HG03565 (cell line): Measurements from ENCODE around the gene MAP3K10.

Experiments used
- ATAC-seq: cut with Tn5 transposase; IDR thresholded peaks from one replicate; pipeline ENCODE4 v1.9.1; 2021; ENCODE audit warnings: mild to moderate bottlenecking, moderate library complexity; ENCODE audit not compliant: unreplicated experiment

MAP3K10 gene

DNA sequence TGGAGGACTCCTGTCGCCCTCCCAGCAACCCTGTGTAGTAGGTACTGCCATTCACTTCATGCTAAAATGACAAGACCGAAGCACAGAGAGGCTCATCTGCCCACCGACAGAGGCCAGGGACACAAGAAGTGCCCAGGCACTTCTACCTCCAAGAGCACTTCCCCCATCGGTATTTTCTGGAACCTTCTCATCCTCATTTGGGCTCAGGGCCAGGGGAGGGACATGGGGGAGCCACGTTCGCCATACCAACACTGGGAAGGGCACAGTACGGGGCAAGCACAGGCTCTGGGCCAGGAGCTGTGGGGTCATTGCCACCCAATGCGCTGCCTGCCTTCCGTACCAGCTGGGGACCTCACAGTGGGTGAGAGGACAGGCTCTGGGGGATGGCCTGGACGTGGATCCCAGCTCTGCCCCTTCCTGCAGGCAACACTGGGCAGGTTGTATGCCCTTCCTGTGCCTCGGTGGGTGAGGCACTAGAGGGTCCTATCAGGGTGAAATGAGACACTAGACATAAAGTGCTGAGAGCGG is 56.6 kb downstream of the MAP3K10 start:
- ATAC-seq, result no peak

DNA sequence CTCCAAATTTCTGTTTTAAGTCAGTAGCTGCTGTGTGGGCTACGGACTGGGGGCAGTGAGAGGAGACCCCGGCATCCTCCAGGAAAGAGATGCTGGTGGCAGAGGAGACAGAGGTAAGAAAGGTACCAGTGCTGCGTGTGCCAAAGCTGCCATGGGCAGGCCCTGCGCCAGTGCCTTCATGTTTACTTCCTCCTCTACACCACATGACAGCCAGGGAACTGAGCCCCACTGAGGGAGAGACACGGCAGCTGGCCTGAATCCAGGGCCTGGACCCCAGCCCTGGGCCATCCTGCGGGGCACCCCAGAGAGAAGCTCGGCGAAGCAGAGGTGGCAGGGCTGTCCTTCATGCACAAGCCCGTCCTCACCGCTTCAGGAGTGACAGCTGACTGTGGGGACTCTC is 58.0 kb downstream of the MAP3K10 start:
- ATAC-seq, result no peak

DNA sequence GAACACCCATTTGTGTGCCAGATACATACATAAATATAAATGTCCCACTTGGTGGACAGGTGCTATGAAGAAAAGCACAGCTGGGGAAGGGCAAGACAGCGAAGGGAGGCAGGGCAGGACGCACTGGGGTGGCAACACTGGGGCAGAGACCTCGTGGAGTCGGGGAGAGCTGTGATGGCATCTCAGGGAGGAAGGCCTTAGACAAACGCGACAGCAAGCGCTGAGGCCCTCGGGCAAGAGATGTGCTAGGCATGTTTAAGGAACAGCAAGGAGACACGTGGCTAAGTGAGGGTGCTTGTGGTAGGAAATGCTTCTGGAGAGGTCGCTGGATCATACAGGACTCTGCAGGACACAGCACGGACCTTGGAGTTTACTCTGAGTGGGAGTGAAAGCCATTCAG is 58.6 kb downstream of the MAP3K10 start:
- no peak for ATAC-seq

DNA sequence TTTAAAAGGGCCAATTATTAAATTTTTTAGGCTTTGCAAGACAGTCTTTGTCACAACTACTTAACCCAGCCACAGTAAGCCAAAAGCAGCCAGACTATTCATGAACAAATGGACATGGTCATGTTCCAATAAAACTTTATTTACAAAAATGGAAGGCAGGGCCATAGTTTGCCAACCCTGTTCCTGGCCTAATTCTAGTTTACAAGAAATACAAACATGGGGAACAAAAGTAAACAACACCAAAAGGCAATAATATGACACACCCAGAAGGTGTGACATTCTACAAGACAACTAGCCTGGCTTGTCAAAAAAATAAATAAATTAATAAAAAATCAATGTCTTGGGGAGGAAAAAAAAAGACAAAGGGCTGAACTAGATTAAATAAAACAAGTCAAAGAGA is 60.0 kb downstream of the MAP3K10 start:
- no peak for ATAC-seq

DNA sequence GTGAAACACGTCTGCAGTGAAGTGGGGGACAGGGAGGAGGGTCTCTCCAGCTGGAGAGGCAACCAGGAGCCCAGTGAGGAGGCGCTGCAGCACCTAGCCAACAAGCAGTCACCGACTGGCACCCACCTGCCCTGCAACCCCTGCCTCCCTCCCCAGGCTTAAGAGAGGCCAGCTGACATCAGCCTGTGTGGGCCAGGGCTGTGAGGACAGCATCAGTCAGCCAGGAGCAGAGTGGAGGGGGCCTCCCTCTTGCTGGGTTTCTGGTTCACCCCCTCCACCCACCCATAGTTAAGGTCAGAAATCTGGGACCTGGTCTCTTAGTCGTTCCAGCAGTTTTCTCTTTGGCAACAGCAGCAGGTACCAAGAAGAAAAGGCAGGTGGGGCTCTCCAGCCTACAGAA is 60.8 kb downstream of the MAP3K10 start:
- no peak for ATAC-seq

DNA sequence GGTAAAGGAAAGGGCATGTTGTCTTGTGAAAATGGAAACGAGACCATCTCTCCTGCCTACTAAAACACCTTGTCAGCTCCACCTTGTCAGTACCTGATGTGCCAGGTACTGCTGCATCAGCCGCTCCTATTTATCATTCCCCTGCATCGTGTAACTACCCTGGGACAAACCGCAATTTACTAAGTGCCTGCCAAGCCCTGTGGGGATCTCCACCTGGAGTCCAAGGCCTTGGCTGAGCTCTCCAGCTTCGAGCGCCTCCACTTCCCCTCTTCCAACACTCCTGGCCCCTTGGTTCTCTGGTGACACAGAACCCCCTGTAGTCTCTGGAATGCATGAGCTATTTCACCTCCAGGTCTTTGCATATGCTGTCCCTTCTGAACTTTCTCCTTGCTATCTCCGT is 61.2 kb downstream of the MAP3K10 start:
- ATAC-seq, result no peak

DNA sequence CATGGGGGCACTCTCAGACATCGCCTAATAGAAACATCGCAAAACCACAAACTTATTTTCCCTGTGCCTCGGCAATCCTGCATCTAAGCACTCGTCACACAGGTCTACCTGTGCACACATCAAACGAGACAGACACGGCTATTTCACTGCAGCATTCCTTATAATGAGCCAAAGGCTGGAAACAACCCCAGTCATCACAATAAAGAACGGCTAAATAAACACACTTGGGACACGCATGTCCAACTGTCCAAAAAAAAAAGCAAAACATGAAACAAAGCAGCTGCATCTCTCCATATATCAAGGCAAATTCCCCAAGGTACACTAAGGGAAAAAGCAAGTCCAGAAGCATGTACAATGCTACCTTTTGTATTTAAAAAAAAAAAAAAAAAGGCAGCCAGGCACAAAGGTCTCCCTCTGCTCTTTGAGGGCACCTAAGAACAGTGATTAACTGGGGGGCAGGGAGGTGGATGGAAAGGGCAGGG is 62.4 kb downstream of the MAP3K10 start:
- ATAC-seq, result no peak

DNA sequence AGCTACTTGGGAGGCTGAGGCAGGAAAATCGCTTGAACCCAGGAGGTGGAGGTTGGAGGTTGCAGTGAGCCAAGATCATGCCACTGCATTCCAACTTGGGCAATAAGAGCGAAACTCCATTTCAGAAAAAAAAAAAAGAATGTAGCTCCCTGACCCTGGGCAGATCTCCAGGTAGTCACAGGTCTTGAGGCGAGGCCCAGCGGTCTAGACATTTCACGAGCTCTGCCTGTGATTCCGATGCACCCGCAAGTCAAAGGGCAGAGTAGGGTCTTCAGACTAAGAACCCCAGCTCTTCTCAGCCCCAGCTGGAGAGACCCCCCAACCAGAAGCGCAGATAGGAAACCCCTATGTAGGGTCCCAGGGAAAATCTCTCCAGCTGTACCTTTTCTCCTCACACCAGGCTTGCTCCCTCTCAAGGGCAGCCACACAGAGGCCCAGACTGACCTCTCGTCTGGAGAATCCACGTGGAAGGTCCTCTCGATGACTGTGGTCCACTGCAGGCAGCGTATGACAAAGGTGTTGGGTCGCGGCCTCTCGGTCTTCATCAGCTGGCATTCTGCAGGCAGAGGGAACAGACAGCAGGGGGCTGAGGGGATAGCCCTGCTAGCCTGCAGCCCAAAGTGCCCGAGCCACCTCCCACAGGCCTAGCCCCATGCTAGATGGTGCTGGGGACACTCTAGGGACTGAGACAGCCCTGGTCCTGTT is 63.6 kb downstream of the MAP3K10 start:
- no peak for ATAC-seq

DNA sequence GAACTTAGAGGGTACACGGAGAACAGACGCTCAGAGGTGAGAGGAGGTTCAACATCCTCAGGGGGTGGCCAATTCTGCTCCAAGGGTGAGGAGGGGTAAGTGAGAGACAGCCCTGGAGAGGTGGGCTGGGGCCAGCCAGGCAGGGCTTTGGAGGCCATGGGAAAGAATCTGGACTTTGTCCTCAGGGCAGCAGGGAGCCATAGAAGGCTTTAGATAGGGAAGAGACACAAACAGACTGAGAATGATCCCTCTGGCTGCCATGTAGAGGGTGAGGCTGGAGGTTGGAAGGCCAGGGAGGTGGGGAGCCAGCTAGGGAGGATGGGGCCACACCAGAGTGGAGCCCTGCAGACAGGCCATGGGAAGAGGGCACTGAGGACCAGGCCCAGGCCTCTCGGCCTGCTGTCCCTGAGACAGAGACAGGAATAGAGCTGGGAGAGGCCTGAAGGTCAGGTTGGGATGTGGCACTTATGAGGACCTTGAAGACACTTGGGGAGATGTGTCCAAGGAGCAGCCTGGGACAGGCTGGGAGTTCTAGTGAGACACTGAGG is 64.5 kb downstream of the MAP3K10 start:
- ATAC-seq, result no peak

DNA sequence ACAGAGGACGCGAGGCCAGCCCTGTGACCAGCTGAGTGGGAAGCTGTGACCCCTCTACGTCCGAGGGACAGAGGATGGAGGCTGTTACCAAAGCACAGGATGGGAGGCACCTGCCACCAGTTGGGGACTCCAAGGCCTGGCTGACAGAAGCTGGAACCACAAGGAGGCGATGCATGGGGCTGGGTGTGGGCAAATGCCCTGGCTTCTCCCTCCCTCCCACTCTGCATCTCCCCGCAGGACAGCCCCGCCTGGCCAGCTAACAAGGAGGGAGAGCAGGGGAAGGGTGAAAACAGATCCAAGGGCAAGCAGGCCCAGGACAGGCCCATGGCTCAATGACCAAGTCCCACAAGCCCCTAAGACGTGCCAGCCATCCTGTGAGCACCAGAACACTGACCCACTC is 65.3 kb downstream of the MAP3K10 start:
- ATAC-seq, result no peak

DNA sequence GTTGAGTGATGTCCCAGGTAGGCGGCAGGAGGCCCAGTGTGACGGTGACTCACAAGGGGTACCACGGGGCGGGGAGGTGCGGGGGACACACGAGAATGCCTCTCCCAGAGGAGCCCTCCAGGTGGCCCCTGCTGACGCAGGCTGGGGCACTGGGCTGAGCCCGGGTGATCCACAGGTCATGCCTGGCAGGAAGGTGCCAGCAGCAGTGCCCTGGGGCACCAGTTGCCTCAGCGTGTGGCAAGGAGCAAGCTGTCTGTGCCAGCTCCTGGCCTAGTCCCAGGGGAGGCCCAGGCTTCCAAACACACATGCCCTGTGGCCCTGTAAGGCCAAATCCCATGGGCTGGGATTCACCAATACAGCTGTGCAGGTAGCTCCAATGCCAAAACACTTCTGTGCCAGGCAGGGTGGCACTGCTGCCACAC is 65.9 kb downstream of the MAP3K10 start:
- ATAC-seq, result no peak

DNA sequence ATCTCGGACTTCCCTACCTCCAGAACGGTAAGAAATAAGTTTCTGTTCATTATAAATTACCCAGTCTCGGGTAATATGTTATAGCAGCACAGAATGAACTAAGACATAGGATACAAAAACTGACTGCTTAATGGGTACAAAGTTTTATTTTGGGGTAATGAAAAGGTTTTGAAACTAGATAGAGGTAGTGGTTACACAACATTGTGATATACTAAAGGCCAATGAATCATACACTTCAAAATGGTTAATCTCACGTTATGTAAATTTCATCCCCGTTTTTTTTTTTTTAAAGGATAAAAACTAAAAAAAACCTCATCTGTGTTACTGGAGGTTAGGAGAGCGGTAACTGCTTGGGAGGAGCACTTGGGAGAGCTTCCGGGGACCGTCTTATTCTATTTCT is 70.4 kb downstream of the MAP3K10 start:
- ATAC-seq, result no peak

DNA sequence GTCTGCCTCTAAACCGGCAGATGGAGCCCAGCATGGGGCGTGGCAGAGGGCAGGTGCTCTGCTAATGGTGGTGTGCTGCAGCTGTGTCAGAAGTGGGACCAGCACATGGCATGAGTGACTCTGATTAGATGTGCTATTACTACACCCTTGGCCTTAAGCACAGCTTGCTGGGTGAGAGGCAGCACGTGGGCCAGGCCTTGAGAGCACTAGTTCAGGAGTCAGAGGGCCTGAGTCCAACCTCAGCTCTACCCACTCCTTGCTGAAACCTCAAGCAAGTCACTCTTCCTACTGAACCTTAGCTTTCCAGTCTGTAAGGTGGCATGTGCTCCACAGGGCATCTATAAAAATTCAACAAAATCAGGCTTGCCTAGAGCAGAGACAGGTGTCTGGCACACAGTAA is 71.2 kb downstream of the MAP3K10 start:
- no peak for ATAC-seq

DNA sequence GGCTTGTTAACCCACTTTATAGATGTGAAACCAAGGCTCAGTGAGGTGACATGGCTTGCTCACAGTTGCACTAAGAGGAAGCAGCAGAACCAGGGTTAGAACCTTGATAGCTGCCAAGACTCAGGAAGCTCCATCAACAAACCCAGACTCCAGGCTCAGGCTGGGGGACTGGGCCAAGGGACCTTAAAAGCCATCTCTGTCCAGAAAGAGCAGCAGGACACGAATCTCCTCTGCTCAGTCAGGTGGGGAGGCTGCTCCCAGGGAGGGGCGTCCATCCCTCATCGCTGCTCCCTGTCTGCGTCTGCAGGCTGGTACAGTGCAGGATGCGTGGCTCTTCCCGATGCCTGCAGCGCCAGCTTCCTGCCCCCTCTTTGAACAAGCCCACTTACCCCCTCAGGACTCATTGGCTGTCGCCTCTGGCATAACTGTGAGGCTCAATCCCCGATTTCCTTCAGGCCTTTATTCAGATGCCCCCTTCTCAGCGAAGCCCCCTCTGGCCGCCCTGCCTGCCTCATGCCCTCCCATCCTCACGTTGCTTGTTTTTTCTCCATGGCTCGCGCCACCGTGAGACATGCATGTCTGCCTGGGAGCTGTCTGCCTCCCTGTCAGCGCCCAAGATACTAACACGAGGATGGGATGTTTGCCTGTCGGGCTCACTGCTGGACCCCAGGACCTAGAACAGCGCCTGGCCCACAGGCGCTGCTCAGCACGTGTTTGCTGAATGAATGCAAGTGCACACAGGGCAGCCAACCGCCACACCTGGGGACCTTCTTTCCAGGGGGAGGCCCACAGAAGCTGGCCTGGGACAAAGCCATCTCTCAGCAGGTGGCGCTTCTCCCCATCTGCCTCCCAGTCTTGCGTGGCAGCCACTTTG is 72.5 kb downstream of the MAP3K10 start:
- ATAC-seq, result no peak

DNA sequence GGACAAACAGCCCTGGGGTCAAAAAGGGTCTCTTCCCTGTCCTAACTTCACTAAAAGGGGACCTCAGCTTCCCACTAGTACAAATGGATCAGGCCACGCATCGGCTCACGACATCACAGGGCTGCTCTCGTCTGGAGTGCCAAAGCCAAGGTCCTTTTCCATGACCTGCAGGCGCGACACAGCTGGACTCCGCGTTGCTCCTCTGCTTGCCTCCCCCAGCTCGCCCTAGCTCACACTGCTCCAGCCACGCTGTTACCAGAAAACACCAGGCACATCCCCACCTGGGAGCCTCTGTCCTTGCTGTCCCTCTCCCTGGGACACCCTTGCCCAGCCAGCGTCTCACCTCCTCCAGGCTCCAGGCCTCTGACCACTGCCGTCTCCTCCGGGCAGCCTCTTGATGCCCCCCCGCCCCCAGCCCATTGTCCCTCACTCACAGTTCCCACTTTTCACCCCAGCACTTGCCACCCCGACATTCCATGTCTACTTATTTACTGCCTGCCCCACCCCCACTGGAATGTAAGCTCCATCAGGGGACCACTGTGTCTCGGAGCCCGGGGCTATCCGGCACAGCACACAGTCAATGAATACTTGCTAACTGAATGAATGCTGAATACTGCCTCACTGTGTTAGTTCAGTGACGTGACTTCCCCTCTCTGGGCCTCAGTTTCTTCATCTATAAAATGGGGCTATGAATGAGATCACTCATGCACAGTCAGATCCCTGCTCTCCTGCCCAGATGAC is 73.3 kb downstream of the MAP3K10 start:
- ATAC-seq, result no peak
